ENCODE results near the gene OGDHL.

The OGDHL gene

DNA sequence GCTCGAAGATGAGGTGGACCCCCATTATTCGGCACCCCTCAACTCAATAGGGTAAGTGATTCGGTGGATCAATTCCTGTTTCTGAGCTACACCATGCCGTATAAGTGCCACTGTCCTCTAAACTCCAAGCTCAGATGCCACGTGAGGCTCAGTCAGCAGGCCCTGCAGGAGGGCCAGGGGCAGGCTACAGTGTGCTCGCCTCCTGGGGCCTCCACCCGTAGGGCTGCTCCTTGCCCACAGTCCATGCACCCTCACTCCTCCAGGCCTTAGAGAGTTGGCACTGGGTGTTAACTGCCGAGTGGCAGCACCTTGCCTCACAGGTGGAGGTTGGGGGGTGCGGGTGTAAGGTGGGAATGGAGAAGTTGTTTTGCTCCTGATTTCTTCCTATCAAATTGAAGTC lies 70.5 kb downstream of the OGDHL start:
- no peak for DNase-seq (ENCODE audit: low read depth in 4 of 4, low spot score in 1 of 4)

DNA sequence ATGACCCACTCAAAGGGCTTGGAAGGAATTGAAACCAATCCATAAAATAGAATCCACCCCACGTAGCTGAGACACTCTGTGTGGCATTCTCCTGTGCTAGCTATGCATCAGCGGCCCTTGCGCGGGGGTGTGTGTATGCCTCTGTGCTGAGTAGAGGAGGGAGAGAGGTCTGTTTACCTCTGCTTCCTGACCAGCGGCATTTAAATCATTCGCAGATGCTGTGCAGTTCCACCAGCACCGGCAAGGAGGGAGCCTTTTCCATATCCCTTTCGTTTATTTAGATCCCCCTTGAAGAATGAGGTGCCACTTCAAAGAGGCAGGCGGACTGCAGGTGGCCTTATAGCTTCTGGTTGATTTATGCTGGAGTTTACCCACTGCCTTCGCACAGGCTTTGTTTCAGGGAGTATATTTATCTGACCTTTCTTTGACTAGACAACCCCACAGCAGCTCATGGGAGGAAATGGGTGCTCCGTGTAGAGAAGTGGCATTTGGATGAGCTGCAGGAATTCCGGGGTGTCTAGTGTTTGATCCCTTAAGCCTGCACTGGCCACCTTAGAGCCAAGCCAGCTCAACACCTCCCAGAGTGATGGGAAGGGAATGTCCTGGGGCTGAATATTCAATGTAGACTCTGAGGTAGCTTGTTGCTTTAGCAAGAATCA lies 71.3 kb downstream of the OGDHL start:
- DNase-seq (ENCODE audit: low read depth in 4 of 4, low spot score in 1 of 4): no peak

DNA sequence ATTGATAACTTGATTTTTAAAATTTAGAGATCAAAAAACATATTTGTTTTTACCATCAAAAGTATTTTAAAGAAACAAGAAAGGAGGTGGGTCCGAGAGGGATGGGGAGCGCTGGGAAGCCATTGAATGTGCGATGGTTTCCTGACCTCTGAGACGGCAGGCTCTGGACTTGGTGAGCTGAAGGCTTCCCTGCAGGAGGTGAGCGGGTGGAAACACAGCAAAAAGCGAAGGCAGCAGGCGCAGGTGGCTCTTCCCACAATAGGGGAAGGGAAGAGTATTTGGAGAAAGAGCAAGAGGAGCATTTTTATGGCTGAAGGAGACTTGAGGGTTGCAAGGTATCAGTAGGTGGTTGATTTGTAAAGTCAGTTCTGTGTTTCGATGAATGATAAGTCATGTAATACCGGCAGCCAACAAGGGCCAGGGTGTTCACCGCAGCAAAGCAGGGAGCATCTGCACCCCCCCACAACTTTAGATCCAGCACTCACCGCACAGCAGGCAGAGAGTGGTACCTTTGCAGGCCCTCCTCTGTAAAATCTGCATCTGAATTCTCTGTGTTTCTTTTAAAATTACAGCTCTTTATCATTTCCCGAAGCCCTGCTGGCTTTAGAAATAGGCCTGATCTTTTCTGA lies 72.1 kb downstream of the OGDHL start:
- no peak for DNase-seq (ENCODE audit: low read depth in 4 of 4, low spot score in 1 of 4)

DNA sequence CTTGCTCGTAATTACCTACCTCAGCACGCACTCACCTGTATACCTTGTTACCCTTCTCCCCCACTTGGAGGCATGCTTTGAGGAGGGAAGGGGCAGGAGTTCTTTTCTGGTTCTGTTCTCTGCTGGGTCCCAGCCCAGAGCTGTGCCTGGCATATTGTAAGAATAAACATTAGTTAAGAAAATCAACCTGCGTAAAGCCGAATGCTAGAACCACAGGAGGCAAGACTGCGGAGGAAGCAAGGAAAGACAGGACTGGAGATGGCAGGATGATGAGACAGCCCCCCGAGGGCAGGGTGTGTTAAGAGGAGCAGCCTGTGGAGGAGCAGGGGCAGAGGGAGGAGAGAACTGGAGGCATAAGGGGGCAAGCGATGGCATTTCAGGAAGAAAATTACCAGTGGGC lies 73.2 kb downstream of the OGDHL start:
- DNase-seq (ENCODE audit: low read depth in 4 of 4, low spot score in 1 of 4): no peak

DNA sequence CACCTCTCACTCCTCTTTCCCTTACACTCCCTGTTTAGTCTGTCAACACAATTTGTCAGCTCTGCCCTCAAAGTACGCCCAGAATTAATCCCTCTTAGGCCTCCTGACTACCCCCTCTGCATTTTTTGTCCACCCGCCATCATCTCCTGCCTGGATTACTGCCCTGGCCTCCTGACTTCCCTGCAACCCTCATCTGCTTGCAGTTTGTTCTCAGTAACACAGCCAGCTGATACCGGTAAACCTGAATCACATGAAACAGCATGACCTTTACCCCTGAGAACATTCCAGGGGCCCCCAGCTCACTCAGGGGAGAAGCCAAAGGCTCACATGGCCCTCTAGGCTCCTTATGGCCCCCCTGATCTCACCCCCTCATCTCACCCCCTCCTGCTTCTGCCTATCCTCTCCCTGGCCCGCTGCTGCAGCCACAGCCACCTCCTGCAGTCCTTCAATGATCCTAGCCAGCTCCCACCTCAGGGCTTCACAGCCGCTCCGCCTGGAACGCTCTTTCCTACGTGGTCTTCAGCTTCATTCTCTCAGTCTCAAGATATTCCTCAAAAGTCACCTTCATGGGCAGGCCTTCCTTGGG lies 73.8 kb downstream of the OGDHL start:
- no peak for DNase-seq (ENCODE audit: low read depth in 4 of 4, low spot score in 1 of 4)

DNA sequence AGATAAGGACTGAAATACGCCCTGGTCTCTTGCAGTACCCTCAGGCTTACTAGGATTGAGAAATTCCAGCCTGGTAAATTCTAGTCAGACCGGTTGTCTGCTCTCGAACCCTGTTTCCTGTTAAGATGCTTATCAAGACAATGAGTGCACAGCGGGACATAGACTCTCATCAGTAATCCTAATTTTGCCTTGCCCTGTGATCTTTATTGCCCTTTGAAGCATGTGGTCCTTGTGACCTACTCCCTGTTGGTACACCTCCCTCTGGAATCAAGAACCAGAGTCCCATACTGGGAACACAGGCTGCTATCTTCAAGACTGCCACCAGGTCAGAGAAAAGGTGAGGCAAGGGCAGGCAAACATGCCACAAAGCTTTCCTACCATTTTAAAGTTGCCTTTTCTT lies 75.5 kb downstream of the OGDHL start:
- DNase-seq (ENCODE audit: low read depth in 4 of 4, low spot score in 1 of 4): no peak

All from stimulated activated CD4-positive, alpha-beta T cell treated with anti-CD3 and anti-CD28 coated beads, Interleukin-1b, Interleukin-23, amount 100 ng/mL, for 24 hours (primary cell).